Testis (tissue), 2 donors: Measurements from ENCODE around the gene PRIM2.
"Not testable (repeated sequence)": the region's sequence is repeated elsewhere in the genome, so short reads cannot be mapped to it uniquely, and the experiment has no call there.

Experiments used
- POLR2A ChIP-seq: fragments of 450-650 bp; IDR thresholded peaks from one replicate; pipeline ENCODE4 v1.6.1; 2017; ENCODE audit warnings: antibody characterized with exemption, mild to moderate bottlenecking, moderate library complexity
- TF ChIP-seq, protein P1 (sequence below), 3 experiments: fragments of 450-650 bp in 2 of 3; fragments of 200-600 bp in 1 of 3; sonication (generic) in 1 of 3; IDR thresholded peaks; one replicate each; pipeline ENCODE4 v1.5.1; 2016 to 2019; ENCODE audit warnings: antibody characterized with exemption in 3 of 3, mild to moderate bottlenecking in 2 of 3, moderate library complexity in 1 of 3

DNA sequence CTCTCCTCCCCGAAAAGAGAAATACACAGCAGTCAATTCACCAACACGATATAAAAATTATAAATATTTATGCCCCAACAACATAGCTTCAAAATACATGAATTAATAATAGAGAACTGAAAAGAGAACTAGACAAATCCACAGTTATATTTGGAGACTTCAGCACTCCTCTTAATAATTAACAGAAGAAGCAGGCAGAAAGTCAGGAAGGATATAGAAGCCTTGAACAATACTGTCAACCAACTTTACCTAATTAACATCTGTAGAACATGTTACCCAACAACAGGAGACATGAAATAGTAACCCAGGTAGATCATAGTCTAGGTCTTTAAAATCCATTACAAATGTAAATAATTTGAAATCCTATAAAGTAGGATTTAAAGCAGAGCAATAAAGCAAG is 293.2 kb downstream of the PRIM2 start:
- TF ChIP-seq, protein P1, sequence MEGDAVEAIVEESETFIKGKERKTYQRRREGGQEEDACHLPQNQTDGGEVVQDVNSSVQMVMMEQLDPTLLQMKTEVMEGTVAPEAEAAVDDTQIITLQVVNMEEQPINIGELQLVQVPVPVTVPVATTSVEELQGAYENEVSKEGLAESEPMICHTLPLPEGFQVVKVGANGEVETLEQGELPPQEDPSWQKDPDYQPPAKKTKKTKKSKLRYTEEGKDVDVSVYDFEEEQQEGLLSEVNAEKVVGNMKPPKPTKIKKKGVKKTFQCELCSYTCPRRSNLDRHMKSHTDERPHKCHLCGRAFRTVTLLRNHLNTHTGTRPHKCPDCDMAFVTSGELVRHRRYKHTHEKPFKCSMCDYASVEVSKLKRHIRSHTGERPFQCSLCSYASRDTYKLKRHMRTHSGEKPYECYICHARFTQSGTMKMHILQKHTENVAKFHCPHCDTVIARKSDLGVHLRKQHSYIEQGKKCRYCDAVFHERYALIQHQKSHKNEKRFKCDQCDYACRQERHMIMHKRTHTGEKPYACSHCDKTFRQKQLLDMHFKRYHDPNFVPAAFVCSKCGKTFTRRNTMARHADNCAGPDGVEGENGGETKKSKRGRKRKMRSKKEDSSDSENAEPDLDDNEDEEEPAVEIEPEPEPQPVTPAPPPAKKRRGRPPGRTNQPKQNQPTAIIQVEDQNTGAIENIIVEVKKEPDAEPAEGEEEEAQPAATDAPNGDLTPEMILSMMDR (IDR thresholded peaks at IDR 0.05): not testable (repeated sequence)
- not testable (repeated sequence) for TF ChIP-seq POLR2A
